GM12892 (cell line): ENCODE measurements around the gene BANF2.

Source experiments
- POLR2A ChIP-seq: IDR thresholded peaks from 2 replicates; pipeline ENCODE4 v1.6.1; 2011; ENCODE audit warnings: low read depth, low read length, control low read depth
- TAF1 ChIP-seq: IDR thresholded peaks from 2 replicates; pipeline ENCODE4 v1.6.1; 2011; ENCODE audit warnings: low read depth, mild to moderate bottlenecking, control low read depth, low read length, borderline replicate concordance

- TF ChIP-seq TAF1 (no peak), POLR2A (no peak)
These were observed 47.4 kb upstream of the BANF2 start for GRCh38 chr20:17652411-17652810.
